DMS114 treated with DMSO at 0.1 percent for 48 hours (cell line): ENCODE results near the gene HACE1.

ENCODE experiments used
- DNase-seq: peaks from one replicate; lab custom pipeline; 2025; ENCODE audit not compliant: unreplicated experiment; lab: John Stamatoyannopoulos, UW

The HACE1 gene

GRCh38 chr6:104689551-104690205 is 170.0 kb downstream of the HACE1 start:
- DNase-seq: no peak

- no peak for DNase-seq
Measured at GRCh38 chr6:104688283-104688969, 171.3 kb downstream of the HACE1 start.

- DNase-seq: no peak
Measured at GRCh38 chr6:104686550-104687175, 173.1 kb downstream of the HACE1 start.

- no peak for DNase-seq
Measured at GRCh38 chr6:104685871-104686549, 173.7 kb downstream of the HACE1 start.

- DNase-seq: no peak
Measured at GRCh38 chr6:104684911-104685415, 174.8 kb downstream of the HACE1 start.

GRCh38 chr6:104683809-104684208 is 175.9 kb downstream of the HACE1 start:
- DNase-seq: no peak

GRCh38 chr6:104682722-104683643 is 176.7 kb downstream of the HACE1 start:
- DNase-seq: no peak

- DNase-seq: no peak
Measured at GRCh38 chr6:104680539-104680938, 179.2 kb downstream of the HACE1 start.

GRCh38 chr6:104679971-104680370 is 179.7 kb downstream of the HACE1 start:
- no peak for DNase-seq
